CD4-positive, alpha-beta T cell treated with Interleukin-4 for 4 hours (primary cell): ENCODE measurements around the gene BAIAP2L1.
A peak's percentile ranks its signal among the peaks of the same experiment; 100 is the strongest.

Experiments used
- DNase-seq: peaks from one replicate; pipeline ENCODE4 v3.0.0-alpha.2; 2020

Gene BAIAP2L1

DNA sequence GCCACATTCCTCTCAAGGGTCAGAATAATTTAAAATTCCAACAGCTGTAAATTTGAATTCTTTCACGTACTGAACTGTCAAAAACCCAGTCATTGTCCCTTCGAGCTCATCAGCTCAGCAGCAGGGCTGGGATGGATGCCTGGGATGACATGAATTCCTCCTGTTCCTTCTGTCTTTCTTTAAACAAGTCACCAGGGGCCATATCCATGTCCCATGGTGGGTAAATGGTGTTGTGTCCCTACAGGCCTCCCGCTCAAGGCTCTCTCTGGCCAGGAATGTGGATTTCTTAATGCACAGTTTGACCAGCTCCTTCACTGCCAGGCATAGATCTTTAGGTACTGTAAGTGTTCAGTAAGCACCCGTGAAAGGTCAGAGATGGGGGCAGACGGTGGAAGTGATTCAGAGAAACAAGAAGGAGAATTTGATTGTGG, 135.0 kb downstream of the BAIAP2L1 start:
- no peak for DNase-seq

DNA sequence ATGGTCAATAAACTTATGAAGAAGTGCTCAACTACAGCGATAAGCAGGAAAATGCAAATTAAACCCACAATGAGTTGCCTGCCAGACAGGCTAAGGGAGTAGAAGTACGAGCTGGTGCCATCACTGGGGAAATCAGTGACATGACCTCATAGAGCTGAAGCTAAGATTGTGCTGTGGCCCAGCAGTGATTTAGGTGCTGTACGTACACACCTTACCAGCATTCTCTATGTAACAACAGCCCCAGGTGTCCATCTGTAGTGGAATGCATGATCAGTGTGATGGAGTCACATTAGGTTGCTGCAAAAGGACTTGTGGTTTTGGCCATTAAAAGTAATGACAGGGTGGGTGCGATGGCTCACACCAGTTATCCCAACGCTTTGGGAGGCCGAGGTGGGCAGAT, 143.2 kb downstream of the BAIAP2L1 start:
- DNase-seq: no peak

DNA sequence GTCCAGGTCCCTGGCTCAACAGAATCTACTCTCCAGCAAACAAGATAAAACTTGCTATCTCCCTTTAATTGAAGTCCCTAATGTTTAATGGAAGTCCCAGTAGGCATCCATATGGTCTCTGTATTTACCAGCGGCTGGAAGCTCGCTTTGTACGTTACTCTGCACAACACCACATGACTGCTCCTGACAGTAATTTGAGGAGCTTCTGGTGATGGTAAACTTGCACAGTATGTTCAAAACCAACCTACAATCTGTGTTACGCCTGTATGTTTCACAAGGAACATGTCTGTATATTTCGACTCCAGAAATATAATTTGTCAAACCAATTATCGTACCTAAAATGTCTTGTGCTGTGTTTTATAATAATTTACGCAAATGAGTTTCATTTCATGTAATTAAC, 144.5 kb downstream of the BAIAP2L1 start:
- no peak for DNase-seq

DNA sequence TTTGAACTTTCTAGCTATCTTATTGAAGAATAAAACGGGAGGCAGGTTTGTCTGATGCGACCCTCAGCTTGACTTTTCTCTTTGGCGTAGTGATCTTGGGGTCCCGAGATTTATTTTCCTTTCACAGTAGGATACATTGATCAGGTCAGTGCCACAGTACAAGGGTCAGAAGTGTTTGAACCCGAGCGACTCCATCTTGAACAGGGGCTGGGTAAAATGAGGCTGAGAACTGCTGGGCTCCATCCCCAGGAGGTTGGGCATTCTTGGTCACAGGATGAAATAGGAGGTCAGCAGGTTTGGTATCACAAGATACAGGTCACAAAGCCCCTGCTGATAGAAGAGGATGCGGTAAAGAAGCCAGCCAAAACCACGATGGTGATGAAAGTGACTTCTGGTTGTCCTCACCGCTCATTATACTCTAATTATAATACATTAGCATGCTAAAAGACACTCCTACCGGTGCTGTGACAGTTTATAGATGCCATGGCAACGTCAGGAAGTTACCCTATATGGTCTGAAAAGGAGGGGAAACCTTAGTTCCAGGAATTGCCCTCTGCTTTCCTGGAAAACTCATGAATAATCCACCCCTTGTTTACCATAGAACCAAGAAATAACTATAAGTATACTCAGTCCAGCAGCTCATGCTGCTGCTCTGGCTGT, 145.8 kb downstream of the BAIAP2L1 start:
- DNase-seq: peak; percentile 40

DNA sequence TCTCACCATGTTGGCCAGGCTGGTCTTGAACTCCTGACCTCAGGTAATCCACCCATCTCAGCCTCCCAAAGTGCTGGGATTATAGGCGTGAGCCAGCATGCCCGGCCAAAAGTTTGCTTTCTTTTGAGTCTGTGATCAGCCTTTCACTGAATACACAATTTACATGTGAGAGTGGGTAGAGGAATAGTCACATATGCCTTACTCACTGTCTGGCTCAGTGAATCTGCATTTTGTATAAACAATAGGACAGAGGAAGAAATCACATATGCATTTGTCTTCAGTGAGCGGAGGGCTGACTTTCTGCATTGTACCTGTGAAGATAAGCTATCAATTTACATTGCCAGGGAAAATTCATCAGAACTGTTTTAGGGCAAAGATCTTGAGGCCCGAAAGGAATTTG, 146.4 kb downstream of the BAIAP2L1 start:
- no peak for DNase-seq

DNA sequence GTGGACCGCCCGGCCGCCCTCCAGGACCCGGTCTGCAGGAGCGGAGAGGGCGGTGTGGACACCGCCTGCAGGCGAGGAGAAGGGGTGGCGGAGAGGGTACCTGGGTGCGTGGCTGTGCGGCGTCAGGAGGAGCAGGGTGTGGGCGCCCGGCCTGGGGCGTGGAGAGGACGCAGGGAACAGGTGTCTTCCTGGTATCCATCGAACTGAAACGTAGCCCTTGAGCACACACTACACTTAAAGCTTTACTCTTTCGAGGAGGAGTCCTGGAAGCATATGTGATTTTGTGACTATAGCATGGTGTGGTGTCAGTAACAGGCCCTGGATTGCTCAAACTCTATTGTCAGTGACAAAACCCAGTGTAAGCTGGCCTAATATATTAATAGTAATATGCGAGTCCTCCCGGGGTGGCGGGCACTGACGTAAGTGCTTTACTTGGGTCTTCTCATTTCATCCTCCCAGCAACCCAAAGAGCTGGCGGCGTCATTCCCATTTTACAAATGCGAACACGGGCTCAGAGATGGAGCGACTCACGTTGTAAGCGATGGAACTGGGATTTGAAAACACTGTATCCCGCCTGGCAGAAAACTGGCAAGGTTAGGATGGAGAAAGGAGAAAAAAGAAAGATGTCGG, 148.3 kb downstream of the BAIAP2L1 start:
- DNase-seq: no peak

DNA sequence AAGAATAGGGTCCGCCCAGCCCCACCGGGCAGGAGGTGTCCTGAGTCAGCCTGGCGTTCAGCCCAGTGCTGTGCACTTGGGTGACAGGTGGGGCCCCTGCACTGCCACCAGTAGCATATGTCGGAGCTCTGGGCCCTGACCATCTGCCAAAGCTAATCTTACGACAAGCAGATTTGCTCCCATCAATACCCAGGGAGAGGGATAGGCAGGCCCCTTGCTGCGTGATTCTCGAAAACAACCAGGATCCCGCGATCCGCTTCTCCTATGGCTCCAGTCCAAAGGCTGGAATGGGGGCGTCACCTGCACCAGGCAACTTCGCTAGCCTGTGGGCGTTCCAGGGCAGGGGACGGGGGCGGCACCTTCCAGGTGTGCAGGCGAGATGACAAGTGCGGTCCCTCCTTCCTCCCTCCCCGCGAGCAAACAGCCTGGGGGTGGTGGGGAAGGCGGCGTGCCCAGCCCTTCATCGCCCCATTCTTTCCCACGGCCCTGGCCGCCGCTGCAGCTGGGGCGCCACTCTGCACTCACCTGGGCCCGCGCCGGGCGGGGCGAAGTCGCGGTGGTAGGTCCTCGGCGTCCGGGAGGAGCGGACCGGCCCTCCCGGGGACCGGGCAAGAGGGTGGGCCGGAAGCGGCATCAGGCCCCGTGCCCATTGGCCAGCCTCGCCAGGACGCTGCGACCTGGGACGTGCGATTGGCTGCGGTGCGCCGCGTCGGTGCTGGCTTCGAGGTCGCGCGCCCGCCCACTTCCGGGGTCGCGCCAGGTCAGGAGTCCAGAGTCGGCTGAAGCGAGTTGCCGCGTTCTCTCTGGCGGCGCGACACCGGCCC, 149.1 kb downstream of the BAIAP2L1 start, which contains the start of gene TECPR1:
TSS of gene TECPR1 (minus strand) at position 632 of the 824 bp plus-strand sequence. CDS start 6,086 bp downstream, outside the sequence.
- peak; percentile 84 for DNase-seq

DNA sequence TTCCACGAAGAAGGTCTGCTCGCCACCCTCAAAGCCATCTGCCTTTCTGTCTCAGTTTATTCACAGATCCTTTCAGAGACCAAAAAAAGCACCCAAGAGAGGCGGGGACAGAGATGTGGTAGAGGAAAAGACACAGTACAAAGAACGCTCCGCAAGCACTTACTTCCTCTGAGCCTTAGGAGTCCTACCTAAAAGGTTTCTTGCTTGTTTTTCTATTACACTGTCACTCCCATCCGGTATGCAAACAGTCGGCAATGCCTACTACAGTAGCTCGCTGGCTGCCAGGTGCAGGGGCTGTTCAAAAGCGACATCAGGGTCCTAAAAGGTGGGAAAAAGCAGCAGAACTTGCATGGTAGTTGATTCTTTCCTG, 149.7 kb downstream of the BAIAP2L1 start:
- peak; percentile 63 for DNase-seq

DNA sequence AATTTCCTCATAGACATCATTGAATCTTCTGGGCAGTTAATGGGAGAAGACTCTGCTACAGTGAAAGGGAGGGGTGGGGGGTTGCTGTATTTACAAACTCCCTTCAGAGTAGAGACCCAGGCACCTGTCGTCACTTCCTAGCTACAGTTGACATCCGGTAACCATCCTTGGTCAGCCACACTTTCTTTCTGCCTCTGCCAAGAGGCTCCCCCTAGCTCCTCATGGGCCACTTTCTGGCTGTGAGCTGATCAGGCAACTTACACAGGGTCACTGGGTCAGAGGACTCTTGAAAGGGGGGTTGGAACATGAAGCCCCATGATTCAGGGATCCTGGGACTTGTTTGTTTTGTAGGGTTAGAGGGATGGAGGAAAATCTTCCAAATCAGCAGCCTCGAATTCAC, 150.1 kb downstream of the BAIAP2L1 start:
- DNase-seq: peak; percentile 58

DNA sequence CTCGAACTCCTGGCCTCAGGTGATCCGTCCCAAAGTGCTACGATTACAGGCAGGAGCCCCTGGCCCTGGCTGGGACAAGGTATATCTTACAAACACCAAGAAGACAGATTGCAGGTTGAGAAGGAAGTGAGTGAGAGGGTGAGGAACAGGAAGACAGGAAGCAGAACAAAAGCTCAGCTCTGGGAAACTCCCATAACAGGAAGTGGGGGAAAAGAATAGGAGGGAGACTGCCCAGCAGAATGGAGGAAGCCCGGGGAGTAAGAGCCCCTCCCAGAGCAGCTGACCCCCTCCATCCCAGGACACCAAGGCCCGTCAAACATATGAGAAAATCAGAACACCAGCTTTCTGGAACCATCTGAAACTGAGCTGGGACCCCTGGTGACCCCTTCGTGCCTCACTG, 151.8 kb downstream of the BAIAP2L1 start:
- peak; percentile 2 for DNase-seq

DNA sequence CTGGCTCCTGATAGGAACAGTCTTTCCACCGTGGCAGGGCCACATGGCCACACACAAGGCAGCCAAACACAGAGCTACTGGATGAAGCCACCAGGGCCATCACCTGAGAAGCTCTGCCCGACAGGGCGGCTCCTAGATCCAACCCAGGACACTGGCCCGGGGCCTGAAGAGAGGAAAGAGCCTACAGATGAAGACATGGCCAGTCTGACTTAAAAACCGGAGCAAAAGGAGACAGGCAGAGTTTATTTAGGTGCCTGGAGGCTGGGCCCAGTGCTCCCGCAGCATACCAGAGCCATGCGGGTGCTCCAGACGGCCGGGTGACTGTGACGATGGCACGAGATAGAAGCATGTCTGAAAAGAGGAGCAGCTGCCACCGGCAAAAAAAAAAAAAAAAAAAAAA, 152.7 kb downstream of the BAIAP2L1 start:
- DNase-seq: no peak

DNA sequence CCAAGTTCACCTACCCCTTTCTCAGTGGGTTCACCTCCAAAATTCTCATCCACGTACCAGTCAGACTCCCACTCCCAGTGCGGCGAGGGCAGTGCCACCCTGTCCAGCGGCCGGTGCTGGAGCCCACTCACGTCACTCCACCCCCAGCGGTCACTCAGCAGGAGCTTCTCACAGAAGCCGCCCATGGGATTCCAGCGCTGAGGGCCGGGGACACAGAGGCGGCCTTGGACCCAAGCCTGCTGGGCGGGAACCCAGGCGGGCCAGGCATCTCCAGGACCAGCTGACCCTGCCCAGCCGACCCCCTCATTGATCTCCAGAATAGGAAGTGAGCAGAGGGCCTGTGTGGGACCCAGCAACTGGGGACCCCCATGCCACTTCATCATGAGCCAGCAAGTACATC, 156.0 kb downstream of the BAIAP2L1 start:
- DNase-seq: no peak

DNA sequence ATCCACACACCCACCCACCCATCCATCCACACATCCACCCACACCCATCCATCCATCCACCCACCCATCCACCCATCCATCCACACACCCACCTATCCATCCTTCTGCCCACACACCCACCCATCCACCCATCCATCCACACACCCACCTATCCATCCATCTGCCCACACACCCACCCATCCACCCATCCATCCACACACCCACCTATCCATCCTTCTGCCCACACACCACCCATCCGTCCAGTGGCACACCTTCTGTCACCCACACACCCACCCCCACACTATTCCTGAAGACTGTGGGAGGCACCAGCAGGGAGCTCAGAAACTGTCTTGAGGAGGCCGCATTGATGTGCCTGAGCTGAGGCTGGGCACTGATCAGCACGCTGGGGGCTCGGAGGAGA, 158.0 kb downstream of the BAIAP2L1 start:
- no peak for DNase-seq

DNA sequence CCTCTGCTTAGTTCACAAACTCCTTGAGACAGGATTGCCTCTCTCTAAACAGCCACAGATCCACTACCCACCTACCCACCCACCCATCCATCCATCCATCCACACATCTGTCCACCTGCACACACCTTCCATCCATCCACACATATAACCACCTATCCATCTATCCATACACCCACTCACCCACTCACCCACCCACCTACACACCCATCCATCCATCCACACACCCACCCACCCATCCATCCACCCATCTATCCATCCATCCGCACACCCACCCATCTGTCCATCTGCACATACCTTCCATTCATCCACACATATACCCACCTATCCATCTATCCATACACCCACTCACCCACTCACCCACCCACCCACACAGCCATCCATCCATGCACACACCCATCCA, 158.5 kb downstream of the BAIAP2L1 start:
- no peak for DNase-seq

DNA sequence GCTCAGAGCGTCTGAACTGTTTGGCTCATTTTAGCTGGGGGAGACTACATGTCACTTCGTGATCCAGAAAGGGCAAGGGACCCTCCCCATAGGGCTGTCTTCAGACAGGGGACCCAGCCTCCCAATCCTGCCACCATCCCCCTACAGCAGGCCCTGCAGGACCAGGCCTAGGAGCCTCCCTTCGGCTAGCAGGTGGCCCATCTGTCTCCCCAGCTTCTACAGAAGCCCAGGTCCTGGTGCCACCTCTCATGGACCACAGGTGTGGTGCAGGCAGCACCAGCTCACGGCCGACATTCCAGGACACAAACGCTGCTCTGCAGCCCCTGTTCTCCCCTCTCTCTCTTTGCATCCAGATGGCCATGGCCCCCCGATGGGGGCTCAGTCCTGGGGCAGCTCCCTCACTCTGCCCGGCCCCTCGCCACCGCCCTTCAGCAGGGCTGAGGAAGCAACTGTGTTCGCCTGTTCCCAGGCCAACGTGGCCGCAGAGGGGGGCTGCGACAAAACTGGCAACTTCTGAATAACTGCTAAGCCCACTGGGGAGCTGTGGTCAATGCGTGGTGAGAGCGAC, 159.1 kb downstream of the BAIAP2L1 start:
- no peak for DNase-seq
